Dedifferentiated amniotic fluid mesenchymal stem cell (primary cell): ENCODE results near the gene CTNNBIP1.

Experiments
- DNase-seq: peaks from one replicate; pipeline ENCODE4 v3.0.0-alpha.2; 2016; ENCODE audit errors: extremely low spot score

CTNNBIP1 gene

DNA sequence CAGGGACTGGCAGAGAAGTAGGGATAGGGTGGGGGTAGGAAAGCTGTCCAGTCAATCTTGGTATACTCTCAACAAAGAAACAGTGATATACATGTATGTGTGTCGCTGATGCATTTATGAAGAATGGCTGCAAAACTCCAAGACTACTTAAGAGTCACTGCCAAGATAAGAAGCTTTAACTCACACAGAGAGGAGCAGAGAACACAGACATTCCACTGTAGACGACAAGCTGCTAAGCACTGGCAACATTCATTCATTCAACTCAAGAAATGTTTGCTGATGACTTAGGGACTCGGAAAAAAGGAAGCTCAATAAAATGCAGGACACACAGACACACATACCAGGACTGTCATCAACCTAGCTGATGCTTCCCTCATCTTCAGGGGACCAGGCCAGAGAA, 5.5 kb downstream of the CTNNBIP1 start:
- no peak for DNase-seq

DNA sequence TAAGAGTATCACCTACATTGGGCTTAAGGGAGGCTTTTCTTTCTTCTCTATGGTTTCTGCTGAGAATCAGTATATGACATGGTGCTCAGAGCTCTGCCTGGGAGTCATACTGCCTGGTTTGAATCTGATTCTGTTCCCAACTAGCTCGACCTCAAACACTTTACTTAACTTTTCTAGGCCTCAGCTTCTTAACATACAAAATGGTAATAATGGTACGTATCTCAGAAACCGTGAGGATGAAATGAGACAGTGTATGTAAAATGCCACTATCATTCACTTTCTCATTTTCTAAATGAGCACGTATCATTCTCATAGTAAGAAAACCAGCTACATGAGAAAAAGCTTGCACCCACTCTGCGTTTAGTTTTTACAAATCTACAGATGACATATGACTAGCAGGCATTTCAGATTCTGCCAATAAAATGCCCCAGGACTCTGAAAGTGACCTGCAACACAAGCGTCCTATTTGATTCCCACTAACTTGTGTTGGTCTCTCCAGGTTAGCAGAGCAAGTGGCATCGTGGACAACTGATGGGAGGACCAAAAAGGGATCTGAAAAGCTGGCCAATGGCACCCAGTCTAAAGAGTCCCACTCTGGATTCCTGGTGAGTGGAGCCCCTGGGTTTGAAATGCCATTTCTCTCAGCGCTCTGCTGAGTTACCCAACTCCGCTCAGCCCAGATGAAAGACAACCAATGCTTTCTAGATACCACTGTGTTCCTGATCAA, 6.1 kb downstream of the CTNNBIP1 start:
- DNase-seq = no peak

DNA sequence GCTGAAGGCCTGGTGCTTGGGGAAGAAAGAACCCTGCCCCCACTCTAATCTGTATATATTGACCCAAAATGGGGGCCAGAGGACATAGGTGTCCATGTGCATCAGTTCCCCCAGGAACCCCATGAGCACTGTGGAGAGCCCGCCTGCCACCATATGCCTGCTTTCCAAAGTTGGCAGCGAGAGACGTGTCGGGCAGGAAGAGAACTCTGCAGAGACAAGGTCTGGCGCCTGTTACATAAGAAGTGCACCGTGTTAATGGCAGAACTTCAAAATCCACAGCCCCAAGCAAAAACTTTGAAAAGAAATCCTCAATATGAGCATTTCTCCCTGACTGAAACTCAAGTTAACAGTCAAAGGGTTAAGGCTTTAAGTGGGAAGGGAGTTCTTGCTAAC, 8.0 kb downstream of the CTNNBIP1 start:
- DNase-seq = no peak

DNA sequence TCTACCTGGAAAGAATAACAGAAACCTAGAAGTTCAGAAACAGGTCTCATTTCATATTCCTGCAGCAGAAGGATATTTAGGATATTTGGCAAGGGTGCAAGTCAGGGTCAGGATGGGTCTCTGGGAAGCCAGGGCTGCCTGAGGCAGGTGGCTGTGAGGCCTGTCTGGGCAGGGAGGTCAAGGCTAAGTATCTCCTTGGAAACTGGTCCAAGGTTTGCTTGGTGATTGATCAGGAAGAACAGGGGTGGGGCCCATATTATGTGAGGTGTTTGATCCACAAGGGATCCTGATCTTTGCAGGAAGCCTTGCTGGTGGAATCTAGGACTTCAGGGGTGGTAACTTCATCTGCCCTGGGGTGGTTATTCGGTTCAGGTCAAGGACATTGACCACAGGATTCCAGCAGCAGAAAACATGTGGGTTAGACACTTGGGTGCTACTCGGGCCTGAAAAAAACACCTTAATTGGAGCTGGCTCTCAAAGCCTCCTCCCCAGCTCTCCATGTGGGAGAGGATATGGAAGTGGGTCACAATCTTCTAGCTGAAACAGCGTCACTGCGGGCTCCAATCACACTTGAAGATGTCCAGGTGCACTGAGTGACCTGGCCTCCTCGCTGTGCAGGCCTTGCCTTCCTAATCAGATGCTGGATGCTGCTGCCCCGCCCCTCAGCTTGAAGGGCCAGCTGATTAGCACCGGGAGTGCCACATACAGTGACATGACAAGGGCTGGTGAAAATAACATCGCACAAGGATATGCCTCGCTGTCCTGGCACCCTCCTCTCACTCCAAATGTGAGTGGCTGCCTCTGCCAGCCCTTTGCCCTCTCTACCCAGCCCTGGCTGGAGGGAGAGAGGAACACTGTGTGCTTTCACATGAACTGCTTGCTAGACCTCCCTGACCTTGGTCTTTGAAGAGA, 8.7 kb downstream of the CTNNBIP1 start:
- no peak for DNase-seq

DNA sequence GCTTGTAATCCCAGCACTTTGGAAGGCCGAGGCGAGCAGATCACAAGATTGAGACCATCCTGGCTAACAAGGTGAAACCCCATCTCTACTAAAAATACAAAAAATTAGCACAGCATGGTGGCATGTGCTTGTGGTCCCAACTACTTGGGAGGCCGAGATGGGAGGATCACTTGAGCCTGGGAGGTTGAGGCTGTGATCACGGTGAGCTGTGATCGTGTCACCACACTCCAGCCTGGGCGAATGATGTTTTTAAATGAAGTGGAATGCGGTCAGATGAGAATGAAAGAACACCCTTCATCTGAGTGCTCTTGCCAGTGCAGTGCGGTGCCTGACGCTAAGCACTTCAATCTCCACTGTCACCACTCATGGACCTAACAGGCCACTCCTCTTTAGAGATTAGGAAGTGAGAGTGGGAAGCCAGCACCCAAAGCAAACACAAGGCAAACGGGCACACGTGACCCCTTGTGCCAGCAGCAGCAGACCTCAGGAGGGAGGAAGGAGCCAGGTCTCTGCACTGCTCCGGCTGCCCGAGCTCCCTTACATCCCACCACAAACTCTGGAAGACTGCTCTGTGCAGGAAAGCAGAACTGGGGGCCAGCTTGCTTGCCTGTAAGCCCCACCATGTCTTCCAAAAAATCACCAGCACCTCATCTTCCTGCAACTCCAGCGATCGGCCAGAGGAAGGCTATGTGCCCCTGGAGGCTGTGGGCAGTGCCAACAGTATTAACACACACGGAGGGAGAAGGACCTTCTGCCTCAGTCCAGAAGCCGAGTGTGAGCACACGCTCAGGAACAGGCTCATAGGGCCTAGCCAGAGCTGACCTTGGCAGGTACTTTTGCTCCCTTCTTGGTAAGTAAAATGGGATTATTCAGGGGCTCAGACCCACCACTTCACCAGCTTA, 9.7 kb downstream of the CTNNBIP1 start:
- no peak for DNase-seq

DNA sequence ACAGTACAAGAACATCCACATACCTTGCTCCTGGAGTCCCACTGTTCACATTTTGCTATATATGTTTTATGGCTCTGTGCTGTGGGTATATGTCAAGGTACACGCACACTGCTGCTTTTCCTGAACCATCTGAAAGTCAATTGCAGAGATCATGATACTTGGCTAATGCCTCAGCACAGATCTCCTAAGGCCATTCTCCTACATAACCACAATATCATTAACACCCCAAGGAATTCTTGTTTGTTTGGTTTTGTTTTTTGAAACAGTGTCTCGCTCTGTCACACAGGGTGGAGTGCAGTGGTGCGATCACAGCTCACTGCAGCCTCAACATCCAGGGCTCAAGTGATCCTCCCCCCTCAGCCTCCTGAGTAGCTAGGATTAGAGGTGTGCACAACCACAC, 16.0 kb downstream of the CTNNBIP1 start:
- DNase-seq = peak; percentile 6

DNA sequence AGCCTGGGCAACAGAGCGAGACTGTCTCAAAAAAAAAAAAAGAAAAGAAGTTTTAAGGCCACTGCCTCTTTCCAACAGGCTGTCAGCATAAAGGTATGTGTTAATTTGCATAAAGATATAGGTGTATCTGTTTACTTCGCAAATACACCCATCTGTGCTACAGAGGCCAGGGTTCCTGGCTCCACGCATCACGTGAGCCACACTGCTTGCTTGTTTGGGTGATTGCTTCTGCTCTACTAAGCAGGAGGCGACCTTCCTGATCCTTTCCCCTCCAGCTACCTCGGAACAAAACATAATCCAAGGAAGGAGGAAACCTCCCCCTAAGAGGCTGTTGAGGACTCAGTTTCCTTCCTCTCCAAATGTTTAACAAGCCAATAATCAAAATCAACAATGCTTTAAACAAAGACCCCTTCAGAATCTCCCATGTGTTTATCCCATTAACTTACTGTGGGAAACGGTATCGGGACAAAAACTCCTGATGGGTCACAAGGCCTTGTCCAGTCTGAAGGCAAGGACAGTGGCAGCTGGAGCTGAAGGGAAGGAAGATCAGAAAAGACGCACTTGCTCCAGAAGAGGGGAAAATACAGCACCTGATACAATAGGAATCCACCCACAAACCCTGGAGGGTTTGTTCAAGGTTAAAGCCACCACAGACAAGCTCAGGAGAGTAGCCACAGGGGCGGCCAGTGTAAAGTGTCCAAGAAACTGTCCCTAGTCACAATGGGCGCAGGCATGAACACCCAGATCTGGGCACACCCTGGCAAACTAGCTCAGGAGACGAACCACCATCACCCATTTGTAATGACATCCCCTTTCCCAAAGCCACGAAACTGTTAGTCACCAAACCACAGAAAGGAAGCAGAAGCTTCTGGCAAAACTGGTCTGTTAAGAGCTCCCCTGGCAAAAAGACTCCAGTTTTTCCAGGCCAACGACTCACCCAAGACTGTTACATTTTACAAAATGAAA, 17.2 kb downstream of the CTNNBIP1 start:
- peak; percentile 51 for DNase-seq

DNA sequence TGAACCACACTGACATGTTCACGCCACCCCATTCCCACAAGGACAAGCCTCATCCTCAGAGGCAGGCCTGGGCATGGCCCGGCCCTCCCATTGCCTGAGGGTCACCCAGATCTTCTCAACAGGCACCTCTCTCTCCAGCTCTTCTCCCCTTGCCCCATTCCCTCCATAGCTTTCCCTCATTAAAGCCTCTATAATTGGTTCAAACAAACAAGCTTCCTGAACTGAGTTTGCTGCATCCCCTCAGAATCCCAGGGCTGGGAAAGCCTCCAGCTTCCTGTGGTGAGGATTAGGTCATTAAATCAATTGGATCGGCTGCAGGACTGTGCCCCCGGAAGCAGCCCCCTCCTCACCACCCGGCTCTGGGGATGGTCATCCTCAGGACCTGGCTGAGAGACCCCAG, 18.9 kb downstream of the CTNNBIP1 start:
- DNase-seq = no peak

DNA sequence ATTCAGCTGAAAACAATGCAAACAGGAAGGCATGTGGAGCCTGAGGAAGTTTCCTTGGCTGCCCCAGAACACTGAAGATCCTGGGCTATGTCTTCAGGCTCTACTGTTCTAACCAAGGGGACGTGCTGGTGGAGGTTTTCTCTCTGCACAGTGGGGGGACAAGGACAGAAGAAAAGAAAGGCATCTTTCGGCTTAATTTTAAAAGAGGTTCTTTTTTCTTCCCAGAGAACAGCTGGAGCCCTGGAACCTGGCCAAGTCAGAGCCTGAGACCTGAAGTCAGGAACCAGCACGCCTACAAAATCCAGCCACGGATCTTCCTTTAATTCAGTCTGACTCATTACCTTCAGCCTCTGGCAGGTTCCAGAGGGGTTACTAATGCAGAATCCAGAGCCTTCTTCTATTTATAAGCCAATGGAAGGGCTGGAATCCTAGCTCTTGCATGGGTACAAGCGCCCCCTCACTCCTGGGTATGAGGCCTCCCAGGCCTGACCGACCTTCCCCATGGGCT, 19.8 kb downstream of the CTNNBIP1 start:
- peak; percentile 68 for DNase-seq

DNA sequence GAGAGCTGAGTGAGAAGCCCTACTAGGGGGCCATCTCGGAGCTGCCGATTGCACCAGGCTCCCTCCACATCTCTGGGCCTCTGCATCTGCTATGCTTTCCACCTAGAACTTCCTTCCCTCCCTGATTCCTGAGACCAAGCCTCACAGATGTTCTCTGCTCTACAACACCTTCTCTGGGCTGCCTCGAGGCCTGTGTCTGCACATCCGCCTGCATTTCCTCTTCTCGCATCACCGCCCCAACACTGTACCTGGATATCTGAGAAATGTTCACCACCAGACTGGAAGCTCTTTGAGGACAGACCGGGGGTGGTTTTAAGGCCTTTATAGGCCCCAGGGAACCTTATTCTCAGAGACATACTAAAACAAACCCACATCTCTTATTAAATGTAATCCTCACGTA, 20.7 kb downstream of the CTNNBIP1 start:
- no peak for DNase-seq

DNA sequence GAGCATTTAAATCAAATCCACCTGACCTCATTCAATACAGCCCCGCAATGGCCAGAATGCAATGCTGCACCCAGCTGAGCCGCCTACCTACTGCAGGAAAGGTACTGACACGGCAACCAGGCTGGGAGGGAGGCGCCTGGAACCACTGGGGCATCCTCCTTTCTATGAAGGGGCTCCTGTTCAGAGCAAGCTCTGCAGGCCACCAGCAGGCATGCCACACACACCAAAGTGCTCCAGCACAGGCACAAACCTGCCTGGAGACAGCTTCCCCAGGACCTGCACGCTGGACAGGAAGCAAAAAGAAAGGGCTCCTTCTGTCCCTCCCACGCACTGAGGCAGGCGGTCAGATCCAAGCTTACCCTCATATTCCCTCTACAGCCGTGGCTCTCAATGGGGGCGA, 21.2 kb downstream of the CTNNBIP1 start:
- DNase-seq = no peak

DNA sequence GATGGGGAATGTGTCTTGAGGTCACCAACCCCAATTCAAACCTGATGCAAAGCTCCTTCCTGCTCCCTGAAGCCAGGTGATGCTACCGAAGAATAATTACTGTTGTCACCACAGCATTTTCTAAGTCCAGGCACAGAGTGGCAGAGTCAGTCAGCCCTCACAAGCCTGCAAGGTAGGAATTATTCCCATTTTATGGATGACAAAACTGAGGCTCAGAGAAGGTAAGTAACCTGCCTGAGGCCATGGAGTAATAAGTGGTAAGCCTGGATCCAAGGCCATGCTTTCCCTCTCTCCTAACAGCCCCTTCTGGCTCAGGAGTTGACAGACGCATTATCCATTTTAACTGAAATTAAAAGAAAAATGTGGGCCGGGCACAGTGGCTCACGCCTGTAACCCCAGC, 23.0 kb downstream of the CTNNBIP1 start:
- DNase-seq = no peak

DNA sequence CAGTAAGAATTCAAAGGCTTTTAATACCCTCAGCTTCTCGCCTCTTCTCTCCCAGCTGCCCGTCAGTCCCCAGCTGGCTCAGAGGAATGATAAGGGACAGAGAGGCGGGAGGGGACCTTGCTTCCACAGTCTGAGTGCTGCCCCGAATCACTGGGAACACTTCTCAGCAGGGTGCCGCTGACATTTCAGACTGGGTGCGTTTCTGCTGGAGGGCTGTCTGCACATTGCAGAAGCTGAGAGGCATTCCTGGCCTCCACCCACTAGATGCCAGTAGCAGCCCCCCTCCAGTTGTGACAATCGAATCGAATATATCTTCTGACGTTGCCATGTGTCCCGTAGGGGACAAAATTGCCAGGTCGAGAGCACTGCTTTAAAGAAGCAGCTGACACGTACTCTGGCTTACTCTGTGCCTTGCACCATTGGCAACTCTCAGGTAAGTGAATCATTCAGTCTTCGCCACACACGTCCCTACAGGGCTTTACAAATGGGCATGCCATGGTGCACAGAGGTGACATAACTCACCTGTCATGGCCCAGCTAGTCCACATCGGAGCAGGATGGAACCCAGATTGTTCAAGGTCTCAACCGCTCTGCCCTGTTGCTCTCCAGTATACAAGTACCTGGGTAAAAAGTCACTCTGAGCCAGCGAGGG, 23.9 kb downstream of the CTNNBIP1 start:
- DNase-seq = no peak

DNA sequence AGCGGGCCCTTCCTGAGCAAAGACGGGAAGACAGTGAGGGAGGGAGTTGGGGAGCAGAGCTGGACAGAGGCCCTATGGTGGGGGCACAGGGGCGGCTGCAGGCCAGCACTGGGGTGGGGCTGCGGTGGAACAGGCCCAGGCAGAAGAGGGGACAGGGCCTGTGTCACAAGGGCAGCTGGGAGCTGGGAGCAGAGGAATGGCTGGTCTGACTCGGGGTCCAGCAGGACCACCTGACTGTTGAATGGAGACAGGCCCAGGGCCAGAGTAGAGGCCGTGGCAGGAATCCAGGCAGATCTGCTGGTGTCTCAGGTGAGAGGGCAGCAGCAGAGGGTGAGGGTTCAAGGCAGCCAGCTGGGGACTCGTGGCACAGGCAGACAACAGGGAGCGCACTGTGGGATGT, 25.3 kb downstream of the CTNNBIP1 start:
- DNase-seq = no peak

DNA sequence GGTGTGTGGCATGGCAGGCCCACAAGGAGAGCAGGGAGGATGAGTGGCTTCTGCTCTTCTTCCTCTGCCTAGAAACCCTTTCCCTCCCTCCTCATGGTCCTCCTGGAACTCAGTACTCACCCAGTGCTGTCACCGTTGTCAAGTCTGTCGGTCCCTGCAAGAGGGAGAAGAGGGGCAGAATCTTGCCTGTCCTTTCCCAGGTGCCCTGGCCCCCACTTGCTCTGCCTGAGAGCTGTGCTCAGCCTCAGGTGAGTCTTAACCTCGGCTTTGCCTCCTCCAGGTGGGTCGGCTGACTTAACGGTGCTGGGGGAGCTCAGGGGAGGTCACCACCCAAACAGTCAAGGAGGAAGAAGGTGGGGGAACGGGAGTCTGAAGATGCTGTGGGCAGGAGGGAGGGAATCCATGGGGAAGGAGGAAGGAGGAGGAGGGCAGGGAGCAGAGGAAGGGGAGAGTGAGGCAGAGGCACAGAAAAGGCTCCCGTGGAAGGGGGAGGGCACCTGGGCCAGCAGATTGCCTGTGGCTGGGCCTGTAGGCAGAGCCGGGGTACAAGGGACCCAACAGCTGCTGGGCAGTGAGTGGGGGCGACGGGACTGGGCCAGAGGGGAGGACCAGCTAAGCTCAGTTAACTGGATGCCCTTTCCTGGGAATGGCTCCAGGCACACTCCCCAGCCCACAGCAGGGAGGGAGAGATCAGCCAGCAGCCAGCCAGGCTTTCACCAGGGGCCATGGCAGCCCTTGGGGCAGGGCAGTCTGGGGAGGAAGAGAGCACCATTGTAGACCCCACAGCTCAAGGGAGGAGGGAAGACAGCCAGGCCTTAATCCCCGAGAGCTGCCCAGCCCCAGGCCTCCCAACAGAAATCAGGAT, 26.3 kb downstream of the CTNNBIP1 start:
- DNase-seq = no peak

DNA sequence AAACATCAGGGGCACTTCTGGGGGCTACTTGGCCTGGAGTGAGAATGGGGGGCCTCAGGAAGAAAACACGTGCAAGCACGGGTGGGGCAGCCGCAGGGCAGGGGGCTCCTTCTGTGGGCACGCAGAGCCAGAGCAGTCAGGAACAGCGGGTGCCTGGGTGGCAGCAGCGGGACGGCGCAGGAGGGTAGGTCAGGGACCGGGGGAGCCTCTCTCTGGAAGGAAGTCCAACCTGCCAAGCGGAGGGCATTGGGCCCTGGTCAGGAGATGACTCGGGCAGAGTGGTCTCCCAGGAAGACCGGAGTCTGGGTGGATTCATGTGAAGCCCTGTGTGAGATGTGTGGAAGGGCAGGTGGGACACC, 27.1 kb downstream of the CTNNBIP1 start:
- DNase-seq = no peak

DNA sequence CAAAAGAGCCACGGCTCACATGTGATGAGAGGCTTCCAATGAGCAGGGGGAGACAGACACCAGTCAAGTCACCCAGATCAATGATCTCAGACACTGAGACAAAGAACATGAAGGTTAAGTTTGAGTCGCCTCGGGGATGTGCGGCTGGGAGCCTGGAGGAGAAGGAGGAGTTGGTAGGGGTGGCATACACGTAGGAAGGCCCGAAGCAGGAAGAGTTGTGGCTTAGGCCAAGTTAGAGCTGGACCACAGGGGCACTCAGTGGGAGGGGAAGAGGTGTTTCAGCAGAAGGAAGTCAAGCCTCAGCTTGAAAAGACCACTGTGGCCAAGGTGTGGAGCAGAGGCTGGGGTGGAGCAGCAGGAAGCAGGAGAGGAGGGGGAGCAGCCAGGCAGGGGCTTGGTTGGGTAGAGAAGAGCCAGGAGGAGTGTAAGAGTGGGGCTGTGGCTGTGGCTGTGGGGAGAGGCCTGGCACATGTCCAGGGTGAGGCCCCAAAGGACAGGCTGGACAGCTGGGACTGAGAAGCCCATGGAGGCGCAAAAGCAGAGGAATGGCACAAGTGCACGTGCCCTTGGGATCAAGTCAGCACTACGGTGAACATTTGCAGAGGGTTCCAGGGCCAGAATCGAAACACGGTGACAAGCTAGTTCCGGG, 27.6 kb downstream of the CTNNBIP1 start:
- DNase-seq = no peak

DNA sequence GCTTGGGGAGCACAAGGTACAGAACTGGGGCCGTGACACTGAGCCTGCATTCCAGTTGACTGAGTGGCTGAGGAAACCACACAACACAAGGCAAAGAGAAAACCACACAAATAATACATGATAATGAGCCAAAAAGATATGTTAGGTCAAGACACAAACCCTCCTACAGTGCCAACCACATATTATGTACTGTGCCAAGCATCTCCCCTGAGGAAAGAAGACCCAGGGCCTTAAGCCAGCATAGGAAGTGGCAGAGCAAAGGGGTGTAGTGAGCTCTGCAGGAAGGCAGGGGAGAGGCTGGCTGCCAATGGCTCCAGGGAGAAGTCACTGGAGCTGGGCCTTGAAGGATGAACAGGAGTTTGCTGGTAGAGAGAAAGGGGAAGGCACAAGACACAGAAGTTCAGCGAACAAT, 28.2 kb downstream of the CTNNBIP1 start:
- peak; percentile 39 for DNase-seq

DNA sequence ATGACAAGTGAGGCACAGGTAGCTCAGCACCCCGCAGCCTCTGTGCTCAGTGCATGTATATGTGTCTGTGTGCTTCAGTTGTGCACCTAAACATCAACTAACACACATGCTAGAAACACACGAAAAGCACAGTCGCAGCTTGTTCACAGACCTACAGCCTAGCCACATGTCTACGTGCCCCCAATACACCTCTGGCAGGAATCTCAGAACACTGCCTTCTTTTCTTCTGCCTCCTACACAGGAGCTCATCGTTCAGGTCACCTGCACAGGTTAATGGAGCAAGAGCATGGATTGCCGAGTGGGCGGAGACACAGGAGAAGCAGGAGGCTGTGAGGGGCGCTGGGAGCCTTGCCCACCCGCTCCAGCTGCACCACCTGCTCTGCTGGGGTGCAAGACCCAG, 31.7 kb downstream of the CTNNBIP1 start:
- DNase-seq = no peak
